Fibroblast of skin of scalp (primary cell): ENCODE measurements around the gene CNTNAP5. TPM values are rescaled to one million over a fixed set of nuclear protein-coding genes. Genes with fewer than 3 reads are reported as not detected.

Source experiments
- DNase-seq: peaks from one replicate; pipeline ENCODE4 v3.0.0-alpha.2; 2013
- polyA plus RNA-seq, 2 experiments: library from polyadenylated mRNA; unstranded; fragments of 120-200 nt; gene quantifications; one replicate each; pipeline ENCODE4 v1.2.1, GENCODE V29; 2013; ENCODE audit not compliant: insufficient read length in 2 of 2

Gene CNTNAP5
- not detected for polyA plus RNA-seq (2013, experiment 1 of 2; ENCODE audit: insufficient read length)
- polyA plus RNA-seq (2013, experiment 2 of 2; ENCODE audit: insufficient read length) = 0.12 TPM

DNA sequence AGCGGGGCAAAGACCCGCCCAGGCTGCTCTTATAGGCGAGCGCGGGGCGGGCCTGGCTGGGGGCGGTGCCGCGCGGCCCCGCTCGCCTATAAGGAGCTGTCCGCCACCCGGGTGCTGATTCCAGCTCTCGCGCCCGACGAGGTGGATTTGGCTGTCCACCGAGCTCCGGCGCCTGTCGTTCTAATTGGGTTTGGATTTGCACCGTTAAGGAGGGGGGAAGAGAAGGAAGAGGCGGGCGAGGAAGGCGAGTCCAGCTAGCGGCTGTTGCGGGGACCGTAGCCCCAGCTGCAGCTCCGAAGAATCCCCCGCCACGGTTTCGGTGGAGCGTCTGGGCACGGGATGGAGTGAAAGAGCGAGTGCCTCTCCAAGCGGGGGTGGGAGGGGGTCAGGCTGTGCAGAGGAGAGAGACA, at the start of gene CNTNAP5:
Gene CNTNAP5 (plus strand): TSS at position 117 of the 410 bp plus-strand sequence. CDS start 364 bp downstream, outside the sequence.
- peak; percentile 20 for DNase-seq

- no peak for DNase-seq
Observed at GRCh38 chr2:123976054-123976648, 48.9 kb upstream of the CNTNAP5 start.

- DNase-seq = peak; percentile 3
Observed at GRCh38 chr2:123993728-123994323, 31.3 kb upstream of the CNTNAP5 start.

DNA sequence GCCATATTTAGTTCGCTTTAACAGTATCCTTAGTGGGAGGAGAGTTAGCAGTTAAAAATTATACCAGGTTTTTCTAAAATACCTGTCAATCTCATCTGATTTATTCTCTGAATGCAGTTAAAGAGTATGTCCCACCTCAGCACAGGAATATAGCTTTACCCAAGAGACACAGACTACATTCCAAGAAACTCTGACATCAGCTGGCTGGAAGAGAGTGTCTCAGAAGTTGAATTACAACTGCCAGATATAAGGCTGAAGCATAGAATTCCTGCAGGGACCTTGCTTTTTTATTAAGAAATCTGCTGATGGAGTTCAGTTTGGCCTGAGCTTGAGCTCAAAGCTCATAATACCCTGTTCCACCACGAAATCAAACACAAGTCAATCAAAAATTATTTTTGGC, 25.4 kb upstream of the CNTNAP5 start:
- no peak for DNase-seq

GRCh38 chr2:124001696-124002430, 23.2 kb upstream of the CNTNAP5 start:
- no peak for DNase-seq

DNA sequence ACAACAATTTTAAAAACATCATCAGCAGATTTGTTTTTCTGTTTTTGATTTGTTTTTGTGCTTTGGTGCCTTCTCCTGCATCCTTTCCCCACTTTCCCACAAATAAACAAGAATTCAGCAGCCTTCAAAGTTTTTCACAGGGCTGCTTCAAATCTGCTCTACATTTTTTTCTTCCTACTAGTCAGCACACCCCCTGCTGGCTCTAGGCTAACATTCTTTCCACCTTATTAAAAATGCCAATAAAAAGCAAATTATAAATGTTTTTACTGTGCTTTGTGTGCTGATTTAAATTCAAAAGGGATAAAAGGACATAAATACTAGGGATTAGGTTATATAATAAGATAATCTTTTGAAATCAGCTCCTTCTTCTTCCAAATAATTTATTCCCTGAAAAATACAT, 6.2 kb upstream of the CNTNAP5 start:
- DNase-seq = no peak

DNA sequence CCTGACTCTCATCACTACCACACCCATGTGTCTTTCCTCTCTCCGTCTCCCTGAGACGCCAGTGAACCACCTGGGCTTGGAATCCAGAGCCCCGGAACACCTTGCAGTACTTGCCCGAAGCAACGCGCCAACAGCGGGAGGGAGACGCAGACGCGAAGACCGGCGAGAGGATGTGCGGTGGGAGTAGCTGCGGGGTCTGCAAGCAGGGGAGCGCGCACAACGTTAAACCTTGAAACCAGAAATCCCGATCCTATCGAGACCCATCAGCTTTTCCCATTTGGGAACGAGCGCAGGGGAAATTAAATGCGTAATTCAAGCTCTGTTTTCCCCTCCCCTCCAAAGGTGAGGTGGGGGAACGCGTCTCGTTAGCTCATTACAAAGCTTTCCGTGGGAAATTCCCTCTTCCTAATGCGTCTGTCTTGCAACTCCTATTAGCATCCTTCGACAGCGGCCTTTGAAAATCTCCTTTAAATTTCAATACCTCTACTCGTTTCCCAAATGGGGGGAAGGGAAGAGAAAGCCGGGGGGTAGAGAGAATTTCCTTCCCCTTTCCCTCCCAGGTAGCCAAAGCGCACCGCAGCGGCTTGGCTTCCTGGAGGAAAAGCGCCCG, 421 bp upstream of the CNTNAP5 start:
- DNase-seq = no peak

- no peak for DNase-seq
Observed at GRCh38 chr2:124025891-124026434, 876 bp downstream of the CNTNAP5 start.

- DNase-seq = no peak
Observed at GRCh38 chr2:124026503-124026902, 1.4 kb downstream of the CNTNAP5 start.

- peak; percentile 34 for DNase-seq
Observed at GRCh38 chr2:124027182-124027581, 2.1 kb downstream of the CNTNAP5 start.

DNA sequence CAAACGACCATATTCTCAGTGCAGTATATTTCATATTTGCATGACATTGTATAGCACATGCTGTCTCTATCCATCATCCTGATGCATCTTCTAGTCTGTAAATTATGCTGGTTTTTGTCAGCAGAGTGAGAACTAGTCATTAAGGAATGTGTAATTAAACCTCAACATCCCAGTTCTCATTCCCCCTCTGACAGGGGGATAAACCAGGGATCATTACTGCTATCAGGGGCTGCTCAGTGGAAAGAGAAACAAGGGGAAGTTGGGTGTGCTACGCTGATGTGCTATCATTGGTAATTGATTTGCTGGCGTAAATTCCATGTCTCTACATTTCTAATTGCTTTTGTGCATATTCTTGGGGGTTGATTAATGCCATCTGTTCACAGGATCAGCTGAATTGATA, 7.7 kb downstream of the CNTNAP5 start:
- DNase-seq = no peak

DNA sequence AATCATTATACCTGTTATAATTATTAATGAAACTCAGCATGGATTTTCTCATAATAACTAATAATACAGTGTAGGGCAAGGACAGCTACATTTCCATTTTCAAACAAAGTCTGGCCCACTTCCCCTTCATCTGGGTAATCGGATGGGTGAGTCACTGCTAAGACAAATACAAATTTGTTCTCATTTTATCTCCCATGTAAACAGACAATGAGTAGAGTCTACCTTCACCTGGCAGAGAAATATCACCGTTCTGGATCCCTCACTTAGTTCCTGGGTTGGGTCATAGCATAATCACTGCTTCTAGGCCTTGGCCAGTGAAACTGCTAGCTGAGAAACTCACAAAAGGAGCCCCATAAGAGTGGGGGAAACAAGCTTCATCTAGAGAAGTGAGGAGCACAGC, 9.2 kb downstream of the CNTNAP5 start:
- DNase-seq = no peak

DNA sequence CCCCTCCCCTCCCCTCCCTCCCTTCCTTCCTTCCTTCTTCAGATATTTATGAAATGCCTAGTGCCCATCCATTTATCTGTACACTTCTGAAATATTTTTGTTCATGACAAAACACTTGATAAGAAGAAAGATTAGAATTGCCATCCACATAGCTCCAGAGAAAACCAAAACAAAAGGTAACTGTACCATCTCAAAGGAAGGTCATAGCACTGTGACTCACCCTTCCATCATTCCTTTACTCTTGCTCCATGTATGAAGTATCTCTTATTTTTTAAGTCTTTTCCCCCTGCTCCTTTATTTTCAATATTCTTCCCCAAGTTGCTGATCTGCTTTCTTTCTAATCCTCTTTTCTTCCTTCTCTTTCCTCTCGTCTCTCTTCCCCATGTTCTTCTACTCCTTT, 9.9 kb downstream of the CNTNAP5 start:
- no peak for DNase-seq

- DNase-seq = no peak
Observed at GRCh38 chr2:124039032-124039431, 13.9 kb downstream of the CNTNAP5 start.

GRCh38 chr2:124039762-124040291, 14.7 kb downstream of the CNTNAP5 start:
- DNase-seq = no peak

DNA sequence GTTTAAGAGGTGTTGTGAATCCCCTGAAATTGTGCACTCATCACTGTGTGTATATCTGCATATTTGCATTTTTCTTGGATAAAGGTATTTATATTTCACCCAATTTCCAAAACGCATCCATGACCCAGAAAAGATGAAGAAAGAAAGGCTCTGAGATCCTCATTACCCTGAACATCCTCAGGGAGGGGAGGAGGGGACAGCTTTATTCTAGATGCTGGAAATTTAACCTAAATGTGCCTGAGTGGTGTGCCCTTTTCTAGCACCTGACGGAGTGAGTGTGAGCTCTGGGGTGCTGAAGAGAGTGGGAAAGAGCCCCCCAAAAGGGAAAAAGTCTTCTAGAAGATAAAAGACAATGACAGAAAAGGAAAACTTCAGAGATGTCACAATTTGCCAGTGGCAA, 20.8 kb downstream of the CNTNAP5 start:
- DNase-seq = no peak

- no peak for DNase-seq
Observed at GRCh38 chr2:124046332-124046731, 21.2 kb downstream of the CNTNAP5 start.

DNA sequence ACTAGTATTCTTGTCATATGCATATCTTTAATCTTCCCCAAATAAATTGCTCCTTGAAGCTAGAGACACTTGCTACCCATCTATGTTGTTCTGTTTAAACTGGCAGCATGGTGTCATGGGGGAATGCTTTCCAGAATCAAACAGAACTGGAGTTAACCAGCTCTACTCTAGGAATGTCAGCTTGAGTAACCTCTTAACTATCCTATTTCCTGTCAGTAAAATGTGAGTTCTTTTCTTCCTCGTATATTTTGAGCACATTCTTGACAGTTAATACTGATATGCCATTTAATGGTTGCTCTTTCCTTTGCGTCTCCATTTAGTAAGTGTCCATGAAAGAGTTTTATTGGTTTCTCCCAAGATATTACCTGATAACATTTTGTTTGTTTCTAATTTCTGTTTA, 23.0 kb downstream of the CNTNAP5 start:
- no peak for DNase-seq

- no peak for DNase-seq
Observed at GRCh38 chr2:124048664-124049063, 23.6 kb downstream of the CNTNAP5 start.

DNA sequence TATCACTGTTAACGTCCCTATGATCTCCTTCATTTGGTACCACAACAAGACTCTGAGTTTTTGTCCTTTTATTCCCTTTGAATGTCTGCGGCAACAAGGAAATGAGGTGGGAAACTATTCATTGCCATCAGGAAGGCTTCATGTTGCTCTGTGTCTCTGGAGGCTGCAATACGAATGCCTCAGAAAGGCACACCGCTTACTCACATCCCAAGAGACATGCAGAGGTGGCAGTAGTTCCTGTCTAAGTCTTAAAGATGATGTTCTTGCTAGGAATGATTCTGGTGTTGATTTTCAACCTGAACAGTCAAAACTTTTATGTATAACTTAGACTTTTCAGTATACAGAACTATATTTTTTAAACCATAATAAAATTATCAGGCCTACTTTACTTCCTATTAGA, 24.0 kb downstream of the CNTNAP5 start:
- no peak for DNase-seq

DNA sequence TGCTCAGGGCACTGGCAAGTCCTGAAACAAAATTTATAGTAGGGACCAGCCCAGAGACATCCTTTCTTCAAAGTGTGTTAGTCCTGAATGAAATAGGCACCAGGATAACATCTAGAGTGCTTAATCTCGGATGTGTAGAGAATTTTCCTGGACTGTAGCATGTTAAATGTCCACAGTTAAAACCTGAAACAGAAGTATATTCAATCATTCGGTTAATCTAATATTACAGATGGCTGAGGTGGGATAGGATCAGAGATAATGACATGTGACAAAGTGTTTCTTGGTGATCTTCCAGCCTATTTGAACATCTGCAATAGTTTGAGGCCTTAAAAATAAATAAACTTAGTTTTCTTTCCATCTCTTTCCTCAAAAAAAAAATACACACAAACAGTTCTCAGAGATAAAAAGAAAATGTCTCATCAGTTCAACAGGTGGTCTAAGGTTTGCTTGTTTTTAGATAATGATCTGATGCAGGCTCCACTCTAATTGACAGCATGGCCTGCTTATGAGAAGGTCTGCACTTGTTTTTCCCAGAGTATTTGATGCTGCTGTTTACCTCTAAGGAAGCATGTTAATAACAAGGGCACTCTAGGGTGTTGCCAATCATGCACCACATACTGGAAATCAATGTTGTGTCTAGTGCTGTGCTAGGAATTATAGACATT, 25.9 kb downstream of the CNTNAP5 start:
- DNase-seq = no peak

GRCh38 chr2:124053796-124054195, 28.7 kb downstream of the CNTNAP5 start:
- no peak for DNase-seq
